ENCODE data around the gene SOST.

The SOST gene

GRCh38 chr17:43745541-43745940, 13.1 kb downstream of the SOST start:
- no peak for DNase-seq

GRCh38 chr17:43741636-43742035, 17.0 kb downstream of the SOST start:
- no peak for DNase-seq

- no peak for DNase-seq
Measured at GRCh38 chr17:43740541-43740940, 18.1 kb downstream of the SOST start.

GRCh38 chr17:43737722-43738121, 20.9 kb downstream of the SOST start:
- no peak for DNase-seq

GRCh38 chr17:43736389-43736788, 22.2 kb downstream of the SOST start:
- DNase-seq = no peak

GRCh38 chr17:43734376-43734775, 24.2 kb downstream of the SOST start:
- DNase-seq = no peak

GRCh38 chr17:43733956-43734355, 24.6 kb downstream of the SOST start:
- no peak for DNase-seq

- no peak for DNase-seq
Measured at GRCh38 chr17:43732958-43733357, 25.6 kb downstream of the SOST start.

GRCh38 chr17:43728081-43728480, 30.5 kb downstream of the SOST start:
- no peak for DNase-seq

- no peak for DNase-seq
Measured at GRCh38 chr17:43723697-43724359, 34.8 kb downstream of the SOST start.

GRCh38 chr17:43722870-43723665, 35.5 kb downstream of the SOST start:
- DNase-seq = no peak

- no peak for DNase-seq
Measured at GRCh38 chr17:43722269-43722619, 36.3 kb downstream of the SOST start.

- DNase-seq = no peak
Measured at GRCh38 chr17:43721537-43722268, 36.9 kb downstream of the SOST start.

- DNase-seq = peak in 54 of 56 donors; percentile 18 to 86 (median 70)
Measured at GRCh38 chr17:43720311-43721060, 38.1 kb downstream of the SOST start.

- no peak for DNase-seq
Measured at GRCh38 chr17:43719578-43719977, 39.0 kb downstream of the SOST start.

GRCh38 chr17:43718544-43718943, 40.0 kb downstream of the SOST start:
- DNase-seq = no peak

GRCh38 chr17:43717913-43718312, 40.7 kb downstream of the SOST start:
- DNase-seq = no peak

GRCh38 chr17:43714465-43715149, 44.0 kb downstream of the SOST start:
- no peak for DNase-seq

GRCh38 chr17:43713494-43714162, 45.0 kb downstream of the SOST start:
- DNase-seq = peak in 16 of 56 donors; percentile 2 to 40 (median 12)

- DNase-seq = no peak
Measured at GRCh38 chr17:43712397-43712796, 46.2 kb downstream of the SOST start.

Measured in nucleus accumbens (tissue), 56 donors.